K562 (cell line): ENCODE measurements around the gene CFL1. TPM values are rescaled to one million over a fixed set of nuclear protein-coding genes. Genes with fewer than 3 reads are reported as not detected.

Experiments used
- ATAC-seq: fragments of 200-7000 bp; cut with Tn5 transposase; 3 replicates; pipeline ENCODE4 v1.9.1; 2020; ENCODE audit warnings: moderate library complexity
- BruUV-seq: library from RNA; stranded (reverse); fragments of 400-500 nt; replicated peaks from 2 replicates; lab custom pipeline; 2021; lab: Mats Ljungman, UMichigan
- CTCF ChIA-PET: fragments of 300-600 bp; formaldehyde crosslinking; extraction: SDS; loops from one replicate; lab custom pipeline; 2021; ENCODE audit warnings: low intra/inter-chr PET ratio; lab: Yijun Ruan, JAX
- POLR2A ChIA-PET: fragments of 300-600, 350-650 bp; sonication (Branson Sonifier 250); formaldehyde crosslinking; extraction: SDS; loops from one replicate; lab custom pipeline; 2021; ENCODE audit warnings: antibody characterized with exemption, inconsistent platforms; lab: Yijun Ruan, JAX
- DNase-seq, 4 experiments: peaks; one replicate each; pipeline versions ENCODE4 v3.0.0 to v3.0.0-alpha.2; 2011 to 2018; ENCODE audit warnings: low spot score in 3 of 4, mixed read lengths in 3 of 4; ENCODE audit errors: extremely low read depth in 1 of 4
- FAIRE-seq: peaks from 2 replicates; lab custom pipeline; 2011; peaks lifted over from hg19 to GRCh38; lab: Jason Lieb, UNC
- H2AFZ ChIP-seq: 2 replicates; pipeline ENCODE4 v1.6.0; 2011; ENCODE audit warnings: low read depth, low read length, control low read depth, inconsistent platforms
- H3K27ac ChIP-seq: fragments of 200-600 bp; 3 replicates; pipeline ENCODE4 v1.8.0; 2011; ENCODE audit warnings: low read depth, mild to moderate bottlenecking, control low read depth, inconsistent platforms, low read length, moderate library complexity, mixed read lengths; ENCODE audit errors: extremely low read depth
- H3K27me3 ChIP-seq, 2 experiments: fragments of 300-600 bp in 1 of 2; 2 replicates in 1 of 2; 3 replicates in 1 of 2; pipeline versions ENCODE4 v1.6.0 to v1.8.0; 2011; ENCODE audit warnings: inconsistent platforms in 2 of 2, low read length in 2 of 2, mild to moderate bottlenecking in 1 of 2, mixed read lengths in 1 of 2, moderate library complexity in 1 of 2; ENCODE audit not compliant: control insufficient read depth in 2 of 2, insufficient read depth in 2 of 2
- H3K36me3 ChIP-seq: fragments of 300-600 bp; 3 replicates; pipeline ENCODE4 v1.8.0; 2011; ENCODE audit warnings: mild to moderate bottlenecking, low read length, inconsistent platforms; ENCODE audit not compliant: control insufficient read depth, insufficient read depth
- H3K4me1 ChIP-seq, 2 experiments: fragments of 200-600 bp in 1 of 2; replicated peaks in 1 of 2; 2 replicates in 1 of 2; 3 replicates in 1 of 2; pipeline versions ENCODE4 v1.5.1 to v1.8.0; 2011; ENCODE audit warnings: inconsistent platforms in 2 of 2, low read length in 2 of 2, mild to moderate bottlenecking in 1 of 2, mixed read lengths in 1 of 2, moderate library complexity in 1 of 2; ENCODE audit not compliant: control insufficient read depth in 2 of 2, insufficient read depth in 2 of 2
- H3K4me2 ChIP-seq: 2 replicates; pipeline ENCODE4 v1.6.1; 2011; ENCODE audit warnings: low read length, control low read depth, inconsistent platforms, mixed read lengths; ENCODE audit not compliant: insufficient read depth
- H3K4me3 ChIP-seq: fragments of 200-600 bp; sonication (generic), shearing (Covaris generic); 2 replicates; pipeline ENCODE4 v1.5.1; 2016; ENCODE audit warnings: control low read depth, inconsistent platforms
- H3K79me2 ChIP-seq: fragments of 200-600 bp; 3 replicates; pipeline ENCODE4 v1.8.0; 2011; ENCODE audit warnings: low read length, inconsistent platforms; ENCODE audit not compliant: control insufficient read depth, insufficient read depth
- H3K9ac ChIP-seq, 2 experiments: 2 replicates each; pipeline versions ENCODE4 v1.6.0 to v1.6.1; 2011; ENCODE audit warnings: low read depth in 2 of 2, low read length in 2 of 2, control low read depth in 1 of 2, inconsistent platforms in 1 of 2, mild to moderate bottlenecking in 1 of 2, mixed read lengths in 1 of 2; ENCODE audit not compliant: insufficient read depth in 1 of 2
- H3K9me1 ChIP-seq: one replicate; pipeline ENCODE4 v1.6.0; 2011; ENCODE audit warnings: inconsistent platforms, mild to moderate bottlenecking, low read length, moderate library complexity; ENCODE audit not compliant: control insufficient read depth, insufficient read depth
- H3K9me3 ChIP-seq: replicated peaks from 2 replicates; pipeline ENCODE4 v1.5.1; 2011; ENCODE audit warnings: low read depth, low read length, inconsistent platforms; ENCODE audit not compliant: control insufficient read depth, insufficient read depth
- H4K20me1 ChIP-seq: replicated peaks from 2 replicates; pipeline ENCODE4 v1.6.1; 2011; ENCODE audit warnings: low read length, inconsistent platforms, mixed read lengths; ENCODE audit not compliant: control insufficient read depth, insufficient read depth
- CBX2 ChIP-seq: fragments of 200-600 bp; sonication (generic); IDR thresholded peaks from one replicate; pipeline ENCODE4 v1.6.1; 2012; ENCODE audit warnings: mild to moderate bottlenecking, low read length, inconsistent platforms; ENCODE audit not compliant: insufficient read depth, poor library complexity, severe bottlenecking
- EHMT2 ChIP-seq: fragments of 450-650 bp; IDR thresholded peaks from 2 replicates; pipeline ENCODE4 v1.6.1; 2018; ENCODE audit warnings: antibody characterized with exemption
- FOXP1 ChIP-seq: sonication (generic); formaldehyde crosslinking; IDR thresholded peaks from 2 replicates; pipeline ENCODE4 v1.8.0; 2022; ENCODE audit warnings: mild to moderate bottlenecking, missing genetic modification reagents
- HCFC1 ChIP-seq: IDR thresholded peaks from 2 replicates; pipeline ENCODE4 v1.6.1; 2012; ENCODE audit warnings: low read depth, low read length, improper control_type of control experiment
- HNRNPUL1 ChIP-seq: fragments of 200-400 bp; formaldehyde crosslinking; IDR thresholded peaks from 2 replicates; pipeline ENCODE4 v1.6.1; 2017; ENCODE audit warnings: low read length
- KHSRP ChIP-seq: fragments of 450-650 bp; IDR thresholded peaks from 2 replicates; pipeline ENCODE4 v1.6.1; 2017
- LEF1 ChIP-seq: fragments of 450-650 bp; IDR thresholded peaks from 2 replicates; pipeline ENCODE4 v1.6.1; 2016; ENCODE audit warnings: mild to moderate bottlenecking
- NCOA2 ChIP-seq, 2 experiments: fragments of 450-650 bp; IDR thresholded peaks; 2 replicates each; pipeline ENCODE4 v1.6.1; 2018; ENCODE audit warnings: mild to moderate bottlenecking in 2 of 2, moderate library complexity in 1 of 2; ENCODE audit not compliant: partially characterized antibody in 2 of 2
- NCOA4 ChIP-seq: fragments of 450-650 bp; IDR thresholded peaks from 2 replicates; pipeline ENCODE4 v1.6.1; 2018; ENCODE audit warnings: mild to moderate bottlenecking; ENCODE audit not compliant: partially characterized antibody
- RUNX1 ChIP-seq: sonication (generic); IDR thresholded peaks from 2 replicates; pipeline ENCODE4 v1.6.1; 2016; ENCODE audit warnings: antibody characterized with exemption, low read depth
- SP1 ChIP-seq: sonication (generic); formaldehyde crosslinking; IDR thresholded peaks from 2 replicates; pipeline ENCODE4 v1.8.1; 2022; ENCODE audit warnings: mild to moderate bottlenecking, missing genetic modification reagents
- SRSF7 ChIP-seq: fragments of 200-400 bp; formaldehyde crosslinking; optimal IDR thresholded peaks from 2 replicates; pipeline ENCODE3; 2017; ENCODE audit warnings: mild to moderate bottlenecking, low read depth, low read length
- TCF3 ChIP-seq: sonication (generic); formaldehyde crosslinking; IDR thresholded peaks from 2 replicates; pipeline ENCODE4 v1.4.0; 2020; ENCODE audit warnings: mild to moderate bottlenecking, missing genetic modification reagents
- TRIM28 ChIP-seq: fragments of 450-650 bp; IDR thresholded peaks from 2 replicates; pipeline ENCODE4 v1.6.1; 2017
- ZFPM2 ChIP-seq: fragments of 250-450 bp; sonication (Bioruptor Pico); IDR thresholded peaks from 2 replicates; pipeline ENCODE4 v1.5.1; 2022; ENCODE audit warnings: mild to moderate bottlenecking
- ZNF121 ChIP-seq: sonication (generic); formaldehyde crosslinking; conservative IDR thresholded peaks from 2 replicates; pipeline ENCODE4 v1.8.0; 2022; ENCODE audit warnings: missing genetic modification reagents
- ZNF175 ChIP-seq: fragments of 200-800 bp; sonication (Bioruptor generic); IDR thresholded peaks from 2 replicates; pipeline ENCODE4 v1.6.1; 2016; ENCODE audit warnings: low read depth, mild to moderate bottlenecking, missing genetic modification characterization, missing compliant biosample characterization
- ZNF696 ChIP-seq: fragments of 250-450 bp; sonication (Bioruptor Pico); conservative IDR thresholded peaks from 2 replicates; pipeline ENCODE4 v1.4.0; 2020; ENCODE audit warnings: mild to moderate bottlenecking, moderate library complexity
- WGBS: fragments of 100-300 bp; shearing (Covaris generic); methylation state at CpG from one replicate; pipeline ENCODE4 v1.1.6; 2016; ENCODE audit warnings: low coverage, mixed read lengths; ENCODE audit not compliant: insufficient coverage; ENCODE audit errors: missing lambda C conversion rate; 5-methylcytosine and 5-hydroxymethylcytosine counted together
- in situ Hi-C: fragments of 300-500 bp; cut with MboI; formaldehyde crosslinking; loops from 4 replicates; pipeline ENCODE4 v1.15.0; 2018; ENCODE audit warnings: inconsistent platforms, mixed read lengths
- intact Hi-C: fragments of 100-400 bp; cut with micrococcal nuclease; formaldehyde crosslinking; loops from 2 replicates; pipeline ENCODE4 v1.14.2; 2022
- polyA plus RNA-seq, 8 experiments: library from polyadenylated mRNA; depleted of rRNA in 4 of 8; stranded (reverse) in 5 of 8; unstranded in 3 of 8; fragments of >200 nt; fragmentation: Nextera tagmentation in 2 of 8; fragmentation: Illumina TruSeq in 1 of 8; extraction: Ambion mirVana in 2 of 8; extraction: Trizol in 1 of 8; gene quantifications; 2 replicates each; pipeline versions ENCODE4 v1.2.1 to v1.2.3, GENCODE V29; 2011 to 2014; ENCODE audit warnings: inconsistent platforms in 1 of 8, missing spikeins in 1 of 8
- total RNA-seq, 7 experiments: library from RNA; depleted of rRNA in 6 of 7; stranded (reverse); fragments of >200 nt in 6 of 7; fragmentation: Illumina TruSeq in 2 of 7; extraction: Trizol in 2 of 7; gene quantifications; 2 replicates each; pipeline versions ENCODE4 v1.2.1 to v1.2.3, GENCODE V29; 2011 to 2021; ENCODE audit warnings: low replicate concordance in 1 of 7
- TF ChIP-seq, protein P1 (sequence below): sonication (generic); formaldehyde crosslinking; IDR thresholded peaks from 2 replicates; pipeline ENCODE4 v1.9.0; 2022; ENCODE audit warnings: mild to moderate bottlenecking, missing genetic modification reagents
- TF ChIP-seq, protein P2 (sequence below): fragments of 250-450 bp; sonication (Bioruptor Pico); IDR thresholded peaks from 2 replicates; pipeline ENCODE4 v1.8.0; 2021; ENCODE audit warnings: moderate library complexity, mild to moderate bottlenecking, inconsistent platforms

CFL1 gene
- total and polyA plus RNA-seq, 9 of the 15 experiments (the other 6 are each of a cell fraction or from before 2014, with no cell fraction given) = 105 to 1,101 (median 859) TPM

DNA sequence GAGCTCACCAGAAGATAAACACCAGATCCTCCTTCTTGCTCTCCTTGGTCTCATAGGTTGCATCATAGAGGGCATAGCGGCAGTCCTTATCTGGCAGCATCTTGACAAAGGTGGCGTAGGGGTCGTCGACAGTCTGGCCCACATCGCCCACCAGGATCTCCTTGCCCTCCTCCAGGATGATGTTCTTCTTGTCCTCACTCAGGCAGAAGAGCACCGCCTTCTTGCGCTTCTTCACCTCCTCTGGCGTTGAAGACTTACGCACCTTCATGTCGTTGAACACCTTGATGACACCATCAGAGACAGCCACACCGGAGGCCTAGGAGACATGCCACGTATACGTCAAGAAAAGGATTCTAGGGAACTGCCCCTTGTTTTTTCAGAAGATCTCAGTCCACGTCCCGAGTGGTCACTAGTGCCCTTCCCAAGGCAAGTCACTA lies 2.0 kb downstream of the CFL1 start:
- peaks cover 50% of the 10 kb centered on the region for H3K79me2 ChIP-seq
- peak overlapping the region; percentile 96; the same call in 2 of the 3 replicates for H3K27ac ChIP-seq
- H3K9me1 ChIP-seq = peaks cover 11% of the 10 kb centered on the region
- no peak overlapping the region for H2AFZ ChIP-seq
- peak overlapping the region; percentile 95 for H3K4me2 ChIP-seq
- intact Hi-C loops (loop anchor here (5.0 kb wide), 1 partner anchor 46 kb away; the partner anchor contains the start of gene FOSL1), in situ Hi-C loops (no loop called here)
- peak overlapping the region; percentile 28 to 99; a peak in 1 of 4 replicates for H3K9ac ChIP-seq
- FAIRE-seq (no peak), DNase-seq (no peak), ATAC-seq (no peak)
- peaks cover 22% of the 10 kb centered on the region for H4K20me1 ChIP-seq
- peaks cover 4 to 49% of the 10 kb centered on the region in 2 experiments; a peak in 3 of 5 replicates for H3K4me1 ChIP-seq
- no peaks in the 10 kb centered on the region; a peak in 1 of 5 replicates for H3K27me3 ChIP-seq
- no TSS peak for BruUV-seq
- CTCF ChIA-PET = interaction anchor here (0.6 kb wide), 1 partner anchor 135 kb away, joined by 3 read pairs; no protein-coding TSS in a partner anchor
- peaks cover 56% of the 10 kb centered on the region for H3K36me3 ChIP-seq
- peaks cover 7% of the 10 kb centered on the region; the same call in 1 of the 2 replicates for H3K9me3 ChIP-seq
- peak overlapping the region; percentile 95; the same call in 1 of the 2 replicates for H3K4me3 ChIP-seq
- WGBS = 90% methylated on average over 15 of the region's 15 CpGs
- POLR2A ChIA-PET = interaction anchor here (0.6 to 3.6 kb wide), 2 partner anchors 25 to 29 kb away, joined by 3 to 18 read pairs; no protein-coding TSS in a partner anchor
- TF ChIP-seq ZNF696 (CRISPR knock-in tag) (no peak), TCF3 (no peak), NCOA2 (IDR thresholded peaks at IDR 0.05; ENCODE audit: partially characterized antibody in 2 of 2) (no peak), TRIM28 (no peak), CBX2 (no peak), SRSF7 (no peak), LEF1 (no peak), EHMT2 (no peak), HNRNPUL1 (no peak), ZFPM2 (no peak), ZNF121 (no peak), RUNX1 (no peak), SP1 (no peak), FOXP1 (CRISPR knock-in tag) (0 out of 2 replicates have a peak, but pooled peaks have one; percentile 30), KHSRP (no peak), ZNF175 (CRISPR knock-in tag) (no peak), NCOA4 (no peak), HCFC1 (no peak)
- TF ChIP-seq, protein P1, sequence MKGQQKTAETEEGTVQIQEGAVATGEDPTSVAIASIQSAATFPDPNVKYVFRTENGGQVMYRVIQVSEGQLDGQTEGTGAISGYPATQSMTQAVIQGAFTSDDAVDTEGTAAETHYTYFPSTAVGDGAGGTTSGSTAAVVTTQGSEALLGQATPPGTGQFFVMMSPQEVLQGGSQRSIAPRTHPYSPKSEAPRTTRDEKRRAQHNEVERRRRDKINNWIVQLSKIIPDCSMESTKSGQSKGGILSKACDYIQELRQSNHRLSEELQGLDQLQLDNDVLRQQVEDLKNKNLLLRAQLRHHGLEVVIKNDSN = peak; percentile 13; the same call in 1 of the 2 replicates
- TF ChIP-seq, protein P2, sequence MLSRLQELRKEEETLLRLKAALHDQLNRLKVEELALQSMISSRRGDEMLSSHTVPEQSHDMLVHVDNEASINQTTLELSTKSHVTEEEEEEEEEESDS (CRISPR knock-in tag) = no peak
